ENCODE results near the gene ATP12A.

Gene ATP12A

DNA sequence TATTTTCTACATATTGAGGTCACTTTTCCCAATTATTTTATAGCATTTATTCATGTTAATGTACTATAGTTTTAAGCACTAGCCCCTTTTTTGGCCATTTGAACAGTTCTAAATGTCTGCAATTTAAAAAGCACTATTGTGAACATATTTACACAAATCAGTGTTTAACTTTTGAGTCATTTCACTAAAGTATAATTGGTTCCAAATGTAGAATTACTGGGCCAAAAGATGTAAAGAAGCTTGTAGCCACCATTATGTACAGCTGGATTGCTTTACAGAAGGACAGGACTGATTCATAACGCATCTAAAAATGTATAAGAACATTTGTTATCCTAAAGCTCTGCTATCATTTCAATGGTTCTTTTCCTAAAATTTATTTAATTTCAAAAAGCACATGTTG is 16.6 kb upstream of the ATP12A start:
- no peak for DNase-seq

GRCh38 chr13:24664726-24665409 is 15.3 kb upstream of the ATP12A start:
- DNase-seq, result no peak

- DNase-seq, result no peak
These were observed 11.7 kb upstream of the ATP12A start for GRCh38 chr13:24668511-24668910.

- no peak for DNase-seq
These were observed 11.1 kb upstream of the ATP12A start for GRCh38 chr13:24668955-24669582.

GRCh38 chr13:24670174-24670573 is 10.0 kb upstream of the ATP12A start:
- DNase-seq, result no peak

- no peak for DNase-seq
These were observed 9.2 kb upstream of the ATP12A start for GRCh38 chr13:24670961-24671381.

DNA sequence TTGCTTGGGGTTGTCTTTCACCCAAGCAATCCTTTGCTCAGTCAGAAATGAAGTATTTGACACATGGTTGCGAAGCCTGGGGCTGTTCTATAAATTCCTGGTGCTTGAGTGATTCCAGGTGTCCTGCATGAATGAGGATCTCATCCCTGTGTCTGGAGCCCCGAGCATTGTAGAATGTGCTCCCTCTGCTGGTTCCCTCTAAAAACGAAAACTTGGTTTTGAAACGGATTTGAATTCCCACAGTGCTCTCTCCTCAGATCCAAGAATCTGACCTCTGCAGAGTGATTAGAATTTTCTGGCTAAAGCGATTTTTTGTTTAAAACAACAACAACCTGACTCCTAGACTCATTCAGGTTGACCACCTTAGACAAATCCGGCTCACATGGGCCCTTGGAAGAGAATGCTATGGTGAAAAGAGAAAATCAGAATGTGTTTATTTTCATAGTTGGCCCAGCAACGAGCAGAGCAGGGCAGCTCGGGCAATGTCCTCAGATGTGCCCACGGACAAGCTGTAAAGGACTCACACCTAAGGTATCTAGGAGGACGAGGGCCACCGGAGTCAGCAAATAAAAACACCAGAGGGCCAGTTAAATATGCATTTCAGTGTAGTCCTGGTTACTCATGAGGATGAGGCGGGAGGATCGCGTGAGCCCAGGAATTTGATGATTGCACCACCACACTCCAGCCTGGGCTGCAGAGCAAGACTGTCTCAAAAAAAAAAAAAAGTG is 8.7 kb upstream of the ATP12A start:
- DNase-seq, result peak; percentile 22

- no peak for DNase-seq
These were observed 7.8 kb upstream of the ATP12A start for GRCh38 chr13:24672141-24673132.

DNA sequence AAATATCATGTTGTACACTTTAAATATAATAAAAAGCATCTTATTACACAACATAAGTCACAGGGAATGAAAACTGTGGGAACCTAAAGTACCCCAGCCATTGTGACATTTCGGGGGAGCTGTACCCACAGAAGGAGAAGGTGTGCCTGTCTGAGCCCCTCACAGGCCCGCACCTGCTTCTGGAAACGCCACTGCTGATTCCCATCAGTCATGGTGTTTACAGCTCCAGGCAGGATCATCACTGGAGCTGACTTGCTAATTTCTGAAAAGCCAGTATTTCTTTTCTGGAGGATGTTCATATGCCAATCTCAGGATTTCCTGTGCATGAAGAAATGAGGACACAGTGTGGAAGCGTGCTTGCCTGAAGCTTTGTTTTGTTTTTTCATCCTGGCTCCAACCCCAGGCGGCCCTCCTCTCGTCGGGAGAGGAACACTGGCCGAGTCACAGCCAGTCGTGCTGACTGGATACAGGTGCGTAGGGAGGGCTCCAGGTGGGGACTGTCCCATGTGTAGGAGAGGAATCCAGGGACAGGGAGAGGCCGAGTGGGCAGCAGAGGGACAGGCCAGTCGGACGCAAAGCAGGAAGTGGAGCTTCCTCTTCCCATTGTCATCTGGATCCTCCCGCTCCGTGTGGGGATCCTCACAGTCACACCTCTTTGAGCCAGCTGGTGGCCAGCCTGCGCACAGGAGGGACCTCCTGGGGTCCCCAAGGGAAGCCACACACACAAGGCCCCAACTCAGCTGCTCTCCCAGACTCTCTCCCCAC is 4.2 kb upstream of the ATP12A start:
- no peak for DNase-seq

DNA sequence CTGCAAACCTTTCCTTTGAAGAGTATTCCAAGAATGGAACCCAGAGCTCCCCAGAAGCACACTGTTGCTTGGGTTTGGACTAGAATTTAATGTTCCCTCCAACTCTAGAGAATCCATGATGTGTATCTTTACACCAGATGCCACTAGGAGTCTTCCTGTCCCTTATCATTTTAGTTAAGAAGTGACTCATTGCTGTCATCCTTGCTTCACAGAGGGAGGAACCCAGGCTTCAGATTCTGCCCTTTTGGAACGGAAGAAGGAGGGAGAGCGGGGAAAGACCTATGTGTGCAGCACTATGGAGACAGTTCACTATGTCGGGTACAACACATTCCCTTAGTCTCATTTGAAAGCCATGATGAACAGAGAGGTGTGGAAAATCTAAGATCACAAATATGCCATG is 2.1 kb upstream of the ATP12A start:
- no peak for DNase-seq

GRCh38 chr13:24679686-24680085 is 522 bp upstream of the ATP12A start:
- DNase-seq, result no peak

DNA sequence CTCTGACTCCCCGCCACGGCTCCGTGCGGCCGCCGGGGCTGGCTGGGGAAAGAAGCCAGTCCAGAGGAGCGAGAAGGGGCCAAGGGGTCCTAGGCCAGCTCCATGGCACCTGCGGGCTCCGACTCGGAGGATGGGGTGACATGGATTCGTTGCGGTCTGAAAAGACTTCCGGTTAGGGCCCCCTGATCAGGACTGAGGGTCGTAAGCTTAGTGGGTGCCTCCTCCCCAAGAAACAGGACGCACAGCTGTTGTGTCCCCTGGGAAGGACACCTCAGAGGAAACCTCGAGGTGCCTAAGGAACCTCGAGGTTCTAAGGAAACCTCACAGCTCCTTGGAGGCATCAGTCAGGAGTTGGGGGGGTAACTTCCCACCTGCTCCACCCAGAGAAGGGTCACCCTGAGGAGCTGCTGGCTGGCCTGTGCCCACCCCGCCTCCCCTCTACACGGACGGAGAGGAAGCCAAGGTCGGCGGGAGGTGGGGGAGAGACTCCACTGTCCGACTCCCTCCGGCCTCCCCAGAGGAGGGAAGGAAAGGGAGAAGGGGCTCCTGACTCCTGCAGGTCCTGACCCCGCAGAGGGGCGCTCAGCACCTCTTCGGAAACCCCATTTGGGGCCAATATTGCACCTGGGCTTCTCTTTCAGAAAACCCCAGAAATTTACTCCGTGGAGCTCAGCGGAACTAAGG is 855 bp downstream of the ATP12A start:
- DNase-seq, result no peak

DNA sequence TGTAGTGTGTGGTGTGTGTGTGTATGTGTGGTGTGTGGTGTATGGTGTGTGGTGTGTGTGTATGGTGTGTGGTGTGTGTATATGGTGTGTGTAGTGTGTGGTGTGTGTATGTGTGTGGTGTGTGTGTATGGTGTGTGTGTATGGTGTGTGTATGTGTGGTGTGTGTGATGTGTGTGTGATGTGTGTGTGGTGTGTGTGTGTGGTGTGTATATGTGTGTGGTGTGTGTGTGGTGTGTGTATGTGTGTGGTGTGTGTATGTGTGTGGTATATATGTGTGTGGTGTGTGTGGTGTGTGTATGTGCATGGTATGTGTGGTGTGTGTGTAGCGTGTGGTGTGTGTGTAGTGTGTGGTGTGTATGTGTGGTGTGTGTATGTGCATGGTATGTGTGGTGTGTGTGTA is 1.7 kb downstream of the ATP12A start:
- DNase-seq, result no peak

DNA sequence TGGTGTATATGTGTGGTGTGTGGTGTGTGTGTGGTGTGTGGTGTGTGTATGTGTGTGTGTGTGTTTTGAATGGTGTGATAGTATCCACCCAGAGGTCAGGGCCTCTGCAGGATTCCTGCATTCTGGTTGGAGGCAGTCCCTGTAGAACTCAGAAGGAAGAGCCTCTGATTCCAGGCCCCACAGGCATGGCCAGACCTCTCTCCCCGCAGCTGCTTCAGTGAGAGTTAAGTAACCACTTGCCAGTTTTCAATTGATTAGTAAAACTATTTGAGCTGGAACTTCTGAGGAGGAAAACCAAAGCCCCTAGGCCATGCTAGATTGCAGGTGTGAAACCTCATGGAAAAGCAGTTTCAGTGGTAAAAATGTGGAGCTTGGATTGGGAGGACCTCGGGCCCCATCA is 2.1 kb downstream of the ATP12A start:
- DNase-seq, result no peak

- no peak for DNase-seq
These were observed 3.1 kb downstream of the ATP12A start for GRCh38 chr13:24683351-24683750.

DNA sequence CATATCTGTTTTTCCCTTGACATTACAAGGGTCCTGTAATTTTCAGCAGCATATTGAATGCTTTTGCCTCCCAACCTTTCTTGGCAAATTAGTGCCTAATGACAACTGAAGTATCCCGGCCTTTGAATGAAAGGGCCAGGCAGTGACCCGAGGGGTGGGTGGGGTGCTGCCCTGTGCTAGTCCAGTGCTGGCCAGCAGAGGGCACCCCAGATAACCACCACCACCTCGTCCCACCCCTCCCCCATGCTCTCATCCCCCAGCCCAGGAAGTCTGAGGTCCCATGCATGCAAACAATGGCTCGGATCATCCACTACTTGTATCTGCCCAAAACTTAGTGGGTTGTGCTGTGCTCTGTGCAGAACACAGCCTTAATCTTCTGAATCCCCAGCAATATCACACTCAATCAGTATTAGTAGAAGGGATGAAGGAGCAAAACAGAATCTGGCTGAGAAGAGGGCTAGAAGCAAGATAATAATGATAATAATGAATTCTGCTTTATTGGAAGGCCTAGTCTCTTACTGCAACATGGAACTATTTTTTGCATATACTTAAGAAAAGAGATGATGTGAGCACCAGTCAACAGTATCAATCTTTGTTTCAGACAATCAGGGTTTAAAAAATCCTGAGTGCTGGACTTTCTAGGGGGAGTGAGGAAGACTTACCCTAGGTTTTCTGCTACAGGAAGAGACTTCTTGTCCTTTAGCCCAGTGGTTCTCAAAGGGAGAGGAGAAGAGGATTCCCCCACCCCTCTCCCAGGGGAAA is 3.8 kb downstream of the ATP12A start:
- DNase-seq, result no peak

GRCh38 chr13:24684600-24684998 is 4.4 kb downstream of the ATP12A start:
- DNase-seq, result no peak

DNA sequence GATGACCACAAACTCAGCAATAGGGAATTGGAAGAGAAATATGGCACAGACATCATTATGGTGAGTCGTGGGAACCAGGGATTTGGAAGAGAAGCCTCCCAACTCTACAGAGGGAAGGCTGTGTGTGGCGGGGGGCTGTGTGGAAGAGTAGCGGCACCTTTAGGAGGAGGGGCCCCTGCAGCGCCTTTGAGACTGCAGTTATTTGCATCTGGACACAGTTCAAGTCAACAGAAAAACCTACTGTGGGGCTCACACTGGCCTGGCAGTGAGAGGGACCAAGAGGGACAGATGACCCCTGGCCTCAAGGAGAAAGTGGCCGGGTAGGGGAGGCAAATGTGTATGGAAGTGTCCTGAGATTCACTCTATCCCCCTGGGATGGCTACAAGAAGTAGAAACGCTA is 5.1 kb downstream of the ATP12A start:
- DNase-seq, result no peak

- no peak for DNase-seq
These were observed 7.4 kb downstream of the ATP12A start for GRCh38 chr13:24687611-24688010.

DNA sequence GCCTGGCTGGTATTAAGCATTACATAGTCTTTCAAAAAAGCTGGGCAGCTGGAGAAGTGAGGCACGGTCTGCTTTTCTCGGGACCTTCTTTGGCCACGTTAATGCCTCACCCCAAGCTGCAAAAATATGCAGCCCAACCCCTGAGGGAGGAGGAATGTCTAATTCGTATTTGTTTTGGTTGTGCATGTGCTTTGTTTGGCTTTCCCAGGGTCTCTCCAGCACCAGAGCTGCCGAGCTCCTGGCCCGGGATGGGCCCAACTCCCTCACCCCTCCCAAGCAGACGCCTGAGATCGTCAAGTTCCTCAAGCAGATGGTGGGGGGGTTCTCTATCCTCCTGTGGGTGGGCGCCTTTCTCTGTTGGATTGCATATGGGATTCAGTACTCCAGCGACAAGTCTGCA is 7.9 kb downstream of the ATP12A start:
- no peak for DNase-seq

DNA sequence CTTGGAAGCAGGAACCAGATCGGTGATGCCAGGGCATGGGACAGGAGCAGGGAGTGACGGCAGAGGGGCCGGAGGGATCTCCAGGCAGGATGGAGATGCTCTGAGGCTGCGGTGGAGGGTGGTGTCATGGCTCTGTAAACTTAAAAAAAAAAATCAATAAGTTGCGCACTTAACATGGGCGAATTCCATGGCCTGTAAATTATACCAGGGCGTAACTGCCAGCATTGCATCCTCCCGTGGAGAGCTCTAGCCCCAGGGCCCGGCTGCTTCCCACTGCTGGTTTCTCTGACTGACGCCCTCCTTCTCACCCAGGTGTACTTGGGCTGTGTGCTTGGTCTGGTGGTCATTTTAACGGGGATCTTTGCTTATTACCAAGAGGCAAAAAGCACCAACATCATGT is 8.7 kb downstream of the ATP12A start:
- no peak for DNase-seq
